Esophagus squamous epithelium (tissue), 5 donors: Measurements from ENCODE around the gene FMN2. TPM values are rescaled to one million over a fixed set of nuclear protein-coding genes. Genes with fewer than 3 reads are reported as not detected.
A peak's percentile ranks its signal among the peaks of the same experiment; 100 is the strongest.

Experiments
- DNase-seq: peaks from one replicate; lab custom pipeline; 2025; lab: John Stamatoyannopoulos, UW
- H3K27ac ChIP-seq, 4 donors: fragments of 200-600 bp; sonication (generic); one replicate each; pipeline ENCODE4 v1.5.1; 2016 to 2019; ENCODE audit warnings: mild to moderate bottlenecking in 1 of 4
- H3K27me3 ChIP-seq, 4 donors: fragments of 200-600 bp; sonication (generic); 1 replicate in 3 of 4; 2 replicates in 1 of 4; pipeline versions ENCODE4 v1.5.1 to v1.6.0; 2017 to 2021; ENCODE audit warnings: antibody characterized with exemption in 1 of 4
- H3K36me3 ChIP-seq, 3 donors: fragments of 200-600 bp; sonication (generic); one replicate each; pipeline ENCODE4 v1.5.1; 2016 to 2019
- H3K4me1 ChIP-seq, 3 donors: fragments of 200-600 bp; sonication (generic); one replicate each; pipeline ENCODE4 v1.5.1; 2017 to 2019
- H3K4me3 ChIP-seq, 4 donors: fragments of 200-600 bp; sonication (generic); 1 replicate in 3 of 4; 2 replicates in 1 of 4; pipeline ENCODE4 v1.5.1; 2016 to 2019; ENCODE audit warnings: mild to moderate bottlenecking in 2 of 4, moderate library complexity in 1 of 4
- H3K9me3 ChIP-seq, 3 donors: fragments of 200-600 bp; sonication (generic); one replicate each; pipeline ENCODE4 v1.5.1; 2016 to 2019
- CTCF ChIP-seq, 6 experiments: fragments of 450-650 bp in 4 of 6; fragments of 200-600 bp in 2 of 6; sonication (generic) in 2 of 6; IDR thresholded peaks; one replicate each; pipeline ENCODE4 v1.5.1; 2016 to 2019; ENCODE audit warnings: antibody characterized with exemption in 6 of 6, mild to moderate bottlenecking in 4 of 6, moderate library complexity in 4 of 6
- POLR2A ChIP-seq, 4 donors: fragments of 450-650 bp; IDR thresholded peaks; one replicate each; pipeline ENCODE4 v1.6.1; 2017; ENCODE audit warnings: antibody characterized with exemption in 4 of 4, mild to moderate bottlenecking in 4 of 4, moderate library complexity in 3 of 4
- WGBS, 2 donors: methylation state at CpG; one replicate each; pipeline ENCODE4 v1.1.5; 2018; 5-methylcytosine and 5-hydroxymethylcytosine counted together
- intact Hi-C: fragments of 100-400 bp; cut with DNase I; formaldehyde crosslinking; loops from one replicate; pipeline ENCODE4 v1.15.0; 2022
- total RNA-seq, 4 donors: library from RNA; depleted of rRNA; stranded (reverse); fragments of >200 nt; gene quantifications; one replicate each; pipeline ENCODE4 v1.1.0, GENCODE V29; 2016
- donor health status: DM: yes; HTN: yes; CAD: no.

The FMN2 gene
- total RNA-seq, 4 donors from 2014 or later: 0.19 to 0.35 TPM; not detected in 2

GRCh38 chr1:240282061-240282830, 190.6 kb downstream of the FMN2 start:
- WGBS, 2 donors: 42 to 46% methylated on average over 7 of the region's 7 CpGs
- TF ChIP-seq CTCF (IDR thresholded peaks at IDR 0.05) (no peak), POLR2A (IDR thresholded peaks at IDR 0.05) (no peak)
- no peaks in the 10 kb centered on the region for H3K36me3 ChIP-seq

GRCh38 chr1:240284656-240285414, 193.2 kb downstream of the FMN2 start:
- no peak overlapping the region for H3K4me3 ChIP-seq
- H3K27me3 ChIP-seq: no peaks in the 10 kb centered on the region
- no peaks in the 10 kb centered on the region for H3K36me3 ChIP-seq
- no peaks in the 10 kb centered on the region for H3K4me1 ChIP-seq
- H3K9me3 ChIP-seq: peaks cover 0 to 4% (median 0%) of the 10 kb centered on the region in 3 donors
- peak overlapping the region in 1 of 4 donors; percentile 56 for H3K27ac ChIP-seq
- DNase-seq: no peak
- WGBS, 2 donors: 45 to 59% methylated on average over 7 of the region's 7 CpGs
- TF ChIP-seq POLR2A (IDR thresholded peaks at IDR 0.05): no peak
- no peak for TF ChIP-seq CTCF (IDR thresholded peaks at IDR 0.05)
- intact Hi-C loops: no loop called here

More at GRCh38 chr1:240282061-240282830, 190.6 kb downstream of the FMN2 start:
- no peaks in the 10 kb centered on the region for H3K4me1 ChIP-seq
- H3K27me3 ChIP-seq: no peaks in the 10 kb centered on the region
- no peak overlapping the region for H3K27ac ChIP-seq
- no peak overlapping the region for H3K4me3 ChIP-seq
- intact Hi-C loops: no loop called here
- no peaks in the 10 kb centered on the region for H3K9me3 ChIP-seq
- DNase-seq: no peak

GRCh38 chr1:240285540-240285939, 193.9 kb downstream of the FMN2 start:
- no peak for TF ChIP-seq CTCF (IDR thresholded peaks at IDR 0.05)
- no peak for TF ChIP-seq POLR2A (IDR thresholded peaks at IDR 0.05)
- H3K4me1 ChIP-seq: no peaks in the 10 kb centered on the region
- intact Hi-C loops: no loop called here
- peak overlapping the region in 1 of 4 donors; percentile 56 for H3K27ac ChIP-seq
- peaks cover 0 to 4% (median 0%) of the 10 kb centered on the region in 3 donors for H3K9me3 ChIP-seq
- DNase-seq: no peak
- no peaks in the 10 kb centered on the region for H3K36me3 ChIP-seq
- H3K4me3 ChIP-seq: no peak overlapping the region
- WGBS, 2 donors: 81 to 85% methylated on average over 4 of the region's 4 CpGs
- H3K27me3 ChIP-seq: no peaks in the 10 kb centered on the region

- no peaks in the 10 kb centered on the region for H3K27me3 ChIP-seq
- TF ChIP-seq POLR2A (IDR thresholded peaks at IDR 0.05): no peak
- no peak for TF ChIP-seq CTCF (IDR thresholded peaks at IDR 0.05)
- H3K27ac ChIP-seq: no peak overlapping the region
- 76 to 85% methylated on average over 1 of the region's 1 CpG for WGBS, 2 donors
- H3K9me3 ChIP-seq: peaks cover 0 to 4% (median 0%) of the 10 kb centered on the region in 3 donors
- no peaks in the 10 kb centered on the region for H3K4me1 ChIP-seq
- intact Hi-C loops: no loop called here
- no peaks in the 10 kb centered on the region for H3K36me3 ChIP-seq
- H3K4me3 ChIP-seq: no peak overlapping the region
- DNase-seq: no peak
Measured at GRCh38 chr1:240287722-240288121, 196.0 kb downstream of the FMN2 start.

- no peak overlapping the region for H3K4me3 ChIP-seq
- intact Hi-C loops: no loop called here
Measured at GRCh38 chr1:240293706-240294105, 202.0 kb downstream of the FMN2 start.

More at GRCh38 chr1:240293706-240294105, 202.0 kb downstream of the FMN2 start:
- Histone ChIP-seq H3K4me1 (no peaks in the 10 kb centered on the region), H3K9me3 (peaks cover 0 to under 1% (median 0%) of the 10 kb centered on the region in 3 donors), H3K27me3 (no peaks in the 10 kb centered on the region), H3K27ac (no peak overlapping the region), H3K36me3 (no peaks in the 10 kb centered on the region)
- no peak for DNase-seq
- no peak for TF ChIP-seq CTCF (IDR thresholded peaks at IDR 0.05)
- no peak for TF ChIP-seq POLR2A (IDR thresholded peaks at IDR 0.05)
- 33 to 34% methylated on average over 2 of the region's 2 CpGs for WGBS, 2 donors
